ENCODE data around the gene ATG9B. TPM values are rescaled to one million over a fixed set of nuclear protein-coding genes. Genes with fewer than 3 reads are reported as not detected.

The ATG9B gene
- total and polyA plus RNA-seq, 9 of the 15 experiments (the other 6 are each of a cell fraction or from before 2014, with no cell fraction given), result 0.29 to 8.0 (median 2.1) TPM

DNA sequence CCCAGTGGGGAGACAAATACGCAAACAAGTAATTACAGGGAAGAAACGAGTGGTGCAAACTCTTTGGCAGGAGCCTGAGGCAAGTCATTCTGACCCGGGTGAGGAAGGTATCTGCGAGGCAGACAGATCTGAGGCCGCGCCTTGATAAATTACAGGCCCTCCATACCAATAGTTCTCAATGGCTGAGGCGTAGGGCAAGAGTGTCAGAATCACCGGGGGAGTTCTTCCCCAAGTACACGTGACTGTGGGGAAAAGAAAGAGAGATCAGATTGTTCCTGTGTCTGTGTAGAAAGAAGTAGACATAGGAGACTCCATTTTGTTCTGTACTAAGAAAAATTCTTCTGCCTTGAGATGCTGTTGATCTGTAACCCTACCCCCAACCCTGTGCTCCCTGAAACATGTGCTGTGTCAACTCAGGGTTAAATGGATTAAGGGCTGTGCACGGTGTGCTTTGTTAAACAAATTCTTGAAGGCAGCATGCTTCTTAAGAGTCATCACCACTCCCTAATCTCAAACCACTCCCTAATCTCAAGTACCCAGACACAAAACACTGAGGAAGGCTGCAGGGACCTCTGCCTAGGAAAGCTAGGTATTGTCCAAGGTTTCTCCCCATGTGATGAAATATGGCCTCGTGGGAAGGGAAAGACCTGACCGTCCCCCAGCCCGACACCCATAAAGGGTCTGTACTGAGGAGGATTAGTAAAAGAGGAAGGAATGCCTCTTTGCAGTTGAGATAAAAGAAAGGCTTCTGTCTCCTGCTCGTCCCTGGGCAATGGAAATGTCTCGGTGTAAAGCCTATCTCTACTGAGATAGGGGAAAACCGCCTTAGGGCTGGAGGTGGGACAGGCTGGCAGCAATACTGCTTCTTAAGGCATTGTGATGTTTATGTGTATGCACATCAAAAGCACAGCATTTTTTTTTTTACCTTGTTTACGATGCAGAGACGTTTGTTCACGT lies 2.8 kb upstream of the ATG9B start (continued):
- TF ChIP-seq, protein P1, sequence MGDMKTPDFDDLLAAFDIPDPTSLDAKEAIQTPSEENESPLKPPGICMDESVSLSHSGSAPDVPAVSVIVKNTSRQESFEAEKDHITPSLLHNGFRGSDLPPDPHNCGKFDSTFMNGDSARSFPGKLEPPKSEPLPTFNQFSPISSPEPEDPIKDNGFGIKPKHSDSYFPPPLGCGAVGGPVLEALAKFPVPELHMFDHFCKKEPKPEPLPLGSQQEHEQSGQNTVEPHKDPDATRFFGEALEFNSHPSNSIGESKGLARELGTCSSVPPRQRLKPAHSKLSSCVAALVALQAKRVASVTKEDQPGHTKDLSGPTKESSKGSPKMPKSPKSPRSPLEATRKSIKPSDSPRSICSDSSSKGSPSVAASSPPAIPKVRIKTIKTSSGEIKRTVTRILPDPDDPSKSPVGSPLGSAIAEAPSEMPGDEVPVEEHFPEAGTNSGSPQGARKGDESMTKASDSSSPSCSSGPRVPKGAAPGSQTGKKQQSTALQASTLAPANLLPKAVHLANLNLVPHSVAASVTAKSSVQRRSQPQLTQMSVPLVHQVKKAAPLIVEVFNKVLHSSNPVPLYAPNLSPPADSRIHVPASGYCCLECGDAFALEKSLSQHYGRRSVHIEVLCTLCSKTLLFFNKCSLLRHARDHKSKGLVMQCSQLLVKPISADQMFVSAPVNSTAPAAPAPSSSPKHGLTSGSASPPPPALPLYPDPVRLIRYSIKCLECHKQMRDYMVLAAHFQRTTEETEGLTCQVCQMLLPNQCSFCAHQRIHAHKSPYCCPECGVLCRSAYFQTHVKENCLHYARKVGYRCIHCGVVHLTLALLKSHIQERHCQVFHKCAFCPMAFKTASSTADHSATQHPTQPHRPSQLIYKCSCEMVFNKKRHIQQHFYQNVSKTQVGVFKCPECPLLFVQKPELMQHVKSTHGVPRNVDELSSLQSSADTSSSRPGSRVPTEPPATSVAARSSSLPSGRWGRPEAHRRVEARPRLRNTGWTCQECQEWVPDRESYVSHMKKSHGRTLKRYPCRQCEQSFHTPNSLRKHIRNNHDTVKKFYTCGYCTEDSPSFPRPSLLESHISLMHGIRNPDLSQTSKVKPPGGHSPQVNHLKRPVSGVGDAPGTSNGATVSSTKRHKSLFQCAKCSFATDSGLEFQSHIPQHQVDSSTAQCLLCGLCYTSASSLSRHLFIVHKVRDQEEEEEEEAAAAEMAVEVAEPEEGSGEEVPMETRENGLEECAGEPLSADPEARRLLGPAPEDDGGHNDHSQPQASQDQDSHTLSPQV (IDR thresholded peaks at IDR 0.05), result peak; percentile 100
- peak; percentile 90 for TF ChIP-seq BACH1 (tag; IDR thresholded peaks at IDR 0.05)
- peak; percentile 33 for TF ChIP-seq CREM (IDR thresholded peaks at IDR 0.05; ENCODE audit: low read depth)
- TF ChIP-seq, protein P2, sequence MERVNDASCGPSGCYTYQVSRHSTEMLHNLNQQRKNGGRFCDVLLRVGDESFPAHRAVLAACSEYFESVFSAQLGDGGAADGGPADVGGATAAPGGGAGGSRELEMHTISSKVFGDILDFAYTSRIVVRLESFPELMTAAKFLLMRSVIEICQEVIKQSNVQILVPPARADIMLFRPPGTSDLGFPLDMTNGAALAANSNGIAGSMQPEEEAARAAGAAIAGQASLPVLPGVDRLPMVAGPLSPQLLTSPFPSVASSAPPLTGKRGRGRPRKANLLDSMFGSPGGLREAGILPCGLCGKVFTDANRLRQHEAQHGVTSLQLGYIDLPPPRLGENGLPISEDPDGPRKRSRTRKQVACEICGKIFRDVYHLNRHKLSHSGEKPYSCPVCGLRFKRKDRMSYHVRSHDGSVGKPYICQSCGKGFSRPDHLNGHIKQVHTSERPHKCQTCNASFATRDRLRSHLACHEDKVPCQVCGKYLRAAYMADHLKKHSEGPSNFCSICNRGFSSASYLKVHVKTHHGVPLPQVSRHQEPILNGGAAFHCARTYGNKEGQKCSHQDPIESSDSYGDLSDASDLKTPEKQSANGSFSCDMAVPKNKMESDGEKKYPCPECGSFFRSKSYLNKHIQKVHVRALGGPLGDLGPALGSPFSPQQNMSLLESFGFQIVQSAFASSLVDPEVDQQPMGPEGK (CRISPR knock-in tag; IDR thresholded peaks at IDR 0.05; ENCODE audit: borderline replicate concordance), result peak; percentile 85; the same call in 1 of the 2 replicates
- TF ChIP-seq ZNF41 (CRISPR knock-in tag; conservative IDR thresholded peaks at IDR 0.05), result peak; percentile 92
- peak; percentile 86 for TF ChIP-seq ZFP1 (CRISPR knock-in tag; IDR thresholded peaks at IDR 0.05)
- TF ChIP-seq, protein P3, sequence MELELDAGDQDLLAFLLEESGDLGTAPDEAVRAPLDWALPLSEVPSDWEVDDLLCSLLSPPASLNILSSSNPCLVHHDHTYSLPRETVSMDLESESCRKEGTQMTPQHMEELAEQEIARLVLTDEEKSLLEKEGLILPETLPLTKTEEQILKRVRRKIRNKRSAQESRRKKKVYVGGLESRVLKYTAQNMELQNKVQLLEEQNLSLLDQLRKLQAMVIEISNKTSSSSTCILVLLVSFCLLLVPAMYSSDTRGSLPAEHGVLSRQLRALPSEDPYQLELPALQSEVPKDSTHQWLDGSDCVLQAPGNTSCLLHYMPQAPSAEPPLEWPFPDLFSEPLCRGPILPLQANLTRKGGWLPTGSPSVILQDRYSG (tag; conservative IDR thresholded peaks at IDR 0.05; ENCODE audit: low read depth), result peak; percentile 99
- TF ChIP-seq ELF2 (CRISPR knock-in tag; IDR thresholded peaks at IDR 0.05), result peak; percentile 53; the same call in 1 of the 2 replicates
- peak; percentile 76; the same call in 1 of the 2 replicates for TF ChIP-seq NFXL1 (CRISPR knock-in tag; IDR thresholded peaks at IDR 0.05)
- TF ChIP-seq MCM7 (IDR thresholded peaks at IDR 0.05), result 0 out of 4 replicates have a peak, but pooled peaks of 1 of the 2 experiments have one; percentile 4
- TF ChIP-seq STAT5A (IDR thresholded peaks at IDR 0.05; ENCODE audit: borderline replicate concordance, low read length), result 0 out of 2 replicates have a peak, but pooled peaks have one; percentile 16
- TF ChIP-seq ATF7 (IDR thresholded peaks at IDR 0.05), result peak; percentile 64; the same call in 1 of the 2 replicates
- peak; percentile 65 for TF ChIP-seq ZNF324 (CRISPR knock-in tag; IDR thresholded peaks at IDR 0.05)
- TF ChIP-seq, protein P4, sequence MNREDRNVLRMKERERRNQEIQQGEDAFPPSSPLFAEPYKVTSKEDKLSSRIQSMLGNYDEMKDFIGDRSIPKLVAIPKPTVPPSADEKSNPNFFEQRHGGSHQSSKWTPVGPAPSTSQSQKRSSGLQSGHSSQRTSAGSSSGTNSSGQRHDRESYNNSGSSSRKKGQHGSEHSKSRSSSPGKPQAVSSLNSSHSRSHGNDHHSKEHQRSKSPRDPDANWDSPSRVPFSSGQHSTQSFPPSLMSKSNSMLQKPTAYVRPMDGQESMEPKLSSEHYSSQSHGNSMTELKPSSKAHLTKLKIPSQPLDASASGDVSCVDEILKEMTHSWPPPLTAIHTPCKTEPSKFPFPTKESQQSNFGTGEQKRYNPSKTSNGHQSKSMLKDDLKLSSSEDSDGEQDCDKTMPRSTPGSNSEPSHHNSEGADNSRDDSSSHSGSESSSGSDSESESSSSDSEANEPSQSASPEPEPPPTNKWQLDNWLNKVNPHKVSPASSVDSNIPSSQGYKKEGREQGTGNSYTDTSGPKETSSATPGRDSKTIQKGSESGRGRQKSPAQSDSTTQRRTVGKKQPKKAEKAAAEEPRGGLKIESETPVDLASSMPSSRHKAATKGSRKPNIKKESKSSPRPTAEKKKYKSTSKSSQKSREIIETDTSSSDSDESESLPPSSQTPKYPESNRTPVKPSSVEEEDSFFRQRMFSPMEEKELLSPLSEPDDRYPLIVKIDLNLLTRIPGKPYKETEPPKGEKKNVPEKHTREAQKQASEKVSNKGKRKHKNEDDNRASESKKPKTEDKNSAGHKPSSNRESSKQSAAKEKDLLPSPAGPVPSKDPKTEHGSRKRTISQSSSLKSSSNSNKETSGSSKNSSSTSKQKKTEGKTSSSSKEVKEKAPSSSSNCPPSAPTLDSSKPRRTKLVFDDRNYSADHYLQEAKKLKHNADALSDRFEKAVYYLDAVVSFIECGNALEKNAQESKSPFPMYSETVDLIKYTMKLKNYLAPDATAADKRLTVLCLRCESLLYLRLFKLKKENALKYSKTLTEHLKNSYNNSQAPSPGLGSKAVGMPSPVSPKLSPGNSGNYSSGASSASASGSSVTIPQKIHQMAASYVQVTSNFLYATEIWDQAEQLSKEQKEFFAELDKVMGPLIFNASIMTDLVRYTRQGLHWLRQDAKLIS (CRISPR knock-in tag; IDR thresholded peaks at IDR 0.05), result 0 out of 2 replicates have a peak, but pooled peaks have one; percentile 25
- peak; percentile 22; the same call in 1 of the 2 replicates for TF ChIP-seq C11orf30 (IDR thresholded peaks at IDR 0.05; ENCODE audit: low read depth)
- peak; percentile 88 for TF ChIP-seq ZNF695 (CRISPR knock-in tag; IDR thresholded peaks at IDR 0.05)
